Lower leg skin (tissue), 3 donors: ENCODE measurements around the gene VDAC1.

Experiments
- POLR2A ChIP-seq, 2 donors: fragments of 450-650 bp; IDR thresholded peaks; one replicate each; pipeline ENCODE4 v1.6.1; 2016 to 2017; ENCODE audit warnings: antibody characterized with exemption in 2 of 2, mild to moderate bottlenecking in 1 of 2, moderate library complexity in 1 of 2
- TF ChIP-seq, protein P1 (sequence below), 3 donors: fragments of 450-650 bp; IDR thresholded peaks; one replicate each; pipeline ENCODE4 v1.5.1; 2016; ENCODE audit warnings: antibody characterized with exemption in 3 of 3, mild to moderate bottlenecking in 3 of 3, moderate library complexity in 2 of 3

DNA sequence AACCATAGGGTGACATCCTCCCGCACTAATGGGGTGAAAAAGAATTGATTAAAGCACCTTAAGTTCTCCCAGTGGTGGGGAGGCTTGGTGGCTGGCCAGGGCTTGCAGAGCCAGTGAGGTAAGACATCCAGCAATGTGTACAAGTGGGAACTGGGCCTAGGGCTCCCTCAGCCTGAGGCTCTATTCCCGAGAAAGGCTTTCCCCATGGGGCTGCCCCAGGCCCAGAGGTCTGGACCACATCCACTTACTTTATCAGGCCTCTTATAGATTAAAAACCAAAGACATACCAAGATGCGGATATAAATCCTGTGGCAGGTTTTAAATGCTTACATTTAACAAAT, 71.6 kb downstream of the VDAC1 start:
- TF ChIP-seq POLR2A (IDR thresholded peaks at IDR 0.05): no peak
- TF ChIP-seq, protein P1, sequence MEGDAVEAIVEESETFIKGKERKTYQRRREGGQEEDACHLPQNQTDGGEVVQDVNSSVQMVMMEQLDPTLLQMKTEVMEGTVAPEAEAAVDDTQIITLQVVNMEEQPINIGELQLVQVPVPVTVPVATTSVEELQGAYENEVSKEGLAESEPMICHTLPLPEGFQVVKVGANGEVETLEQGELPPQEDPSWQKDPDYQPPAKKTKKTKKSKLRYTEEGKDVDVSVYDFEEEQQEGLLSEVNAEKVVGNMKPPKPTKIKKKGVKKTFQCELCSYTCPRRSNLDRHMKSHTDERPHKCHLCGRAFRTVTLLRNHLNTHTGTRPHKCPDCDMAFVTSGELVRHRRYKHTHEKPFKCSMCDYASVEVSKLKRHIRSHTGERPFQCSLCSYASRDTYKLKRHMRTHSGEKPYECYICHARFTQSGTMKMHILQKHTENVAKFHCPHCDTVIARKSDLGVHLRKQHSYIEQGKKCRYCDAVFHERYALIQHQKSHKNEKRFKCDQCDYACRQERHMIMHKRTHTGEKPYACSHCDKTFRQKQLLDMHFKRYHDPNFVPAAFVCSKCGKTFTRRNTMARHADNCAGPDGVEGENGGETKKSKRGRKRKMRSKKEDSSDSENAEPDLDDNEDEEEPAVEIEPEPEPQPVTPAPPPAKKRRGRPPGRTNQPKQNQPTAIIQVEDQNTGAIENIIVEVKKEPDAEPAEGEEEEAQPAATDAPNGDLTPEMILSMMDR (IDR thresholded peaks at IDR 0.05): no peak
